GM12878 (cell line): Measurements from ENCODE around the gene ZNF101. TPM values are rescaled to one million over a fixed set of nuclear protein-coding genes. Genes with fewer than 3 reads are reported as not detected.

Experiments used
- ATAC-seq: fragments of 200-7000 bp; cut with Tn5 transposase; 3 replicates; pipeline ENCODE4 v1.9.1; 2020; ENCODE audit warnings: mild to moderate bottlenecking, moderate library complexity
- BruUV-seq: library from RNA; stranded (reverse); fragments of 400-500 nt; replicated peaks from 2 replicates; lab custom pipeline; 2021; lab: Mats Ljungman, UMichigan
- CTCF ChIA-PET: fragments of 300-600 bp; sonication (Branson Sonifier 250); formaldehyde crosslinking; extraction: SDS; loops from one replicate; lab custom pipeline; 2021; ENCODE audit warnings: inconsistent platforms; lab: Yijun Ruan, JAX
- POLR2A ChIA-PET: fragments of 350-600 bp; formaldehyde crosslinking; extraction: SDS; loops from one replicate; lab custom pipeline; 2021; ENCODE audit warnings: inconsistent platforms; lab: Charles Lee
- RAD21 ChIA-PET: fragments of 300-600 bp; sonication (Branson Sonifier 250); formaldehyde crosslinking; loops from one replicate; lab custom pipeline; 2023; ENCODE audit warnings: antibody characterized with exemption; ENCODE audit not compliant: unreplicated experiment; lab: Charles Lee
- SMC1A ChIA-PET: fragments of 300-600 bp; sonication (Branson Sonifier 250); formaldehyde crosslinking; loops from one replicate; lab custom pipeline; 2023; ENCODE audit not compliant: unreplicated experiment, uncharacterized antibody; lab: Charles Lee
- DNase-seq: peaks from one replicate; pipeline ENCODE4 v3.0.0-alpha.2; 2011; ENCODE audit warnings: low read depth, low spot score
- FAIRE-seq: peaks from 3 replicates; lab custom pipeline; 2011; peaks lifted over from hg19 to GRCh38; lab: Jason Lieb, UNC
- H2AFZ ChIP-seq: 2 replicates; pipeline ENCODE4 v1.6.0; 2011; ENCODE audit warnings: low read depth, low read length, control low read depth; ENCODE audit not compliant: control insufficient read depth
- H3K27ac ChIP-seq: 2 replicates; pipeline ENCODE4 v1.5.1; 2011; ENCODE audit warnings: control low read depth; ENCODE audit not compliant: control insufficient read depth, insufficient read depth
- H3K27me3 ChIP-seq, 2 experiments: replicated peaks in 1 of 2; 2 replicates each; pipeline versions ENCODE4 v1.6.0 to v1.6.1; 2011; ENCODE audit warnings: low read length in 1 of 2; ENCODE audit not compliant: control insufficient read depth in 2 of 2, insufficient read depth in 2 of 2
- H3K36me3 ChIP-seq, 2 experiments: 2 replicates each; pipeline ENCODE4 v1.5.1; 2011; ENCODE audit warnings: low read length in 1 of 2; ENCODE audit not compliant: control insufficient read depth in 2 of 2, insufficient read depth in 2 of 2
- H3K4me1 ChIP-seq: 2 replicates; pipeline ENCODE4 v1.6.1; 2011; ENCODE audit warnings: mild to moderate bottlenecking, low read length, moderate library complexity, mixed read lengths; ENCODE audit not compliant: control insufficient read depth, insufficient read depth
- H3K4me2 ChIP-seq: 2 replicates; pipeline ENCODE4 v1.6.0; 2011; ENCODE audit warnings: control low read depth; ENCODE audit not compliant: control insufficient read depth, insufficient read depth
- H3K4me3 ChIP-seq: fragments of 200-600 bp; sonication (generic); 2 replicates; pipeline ENCODE4 v1.5.1; 2016
- H3K79me2 ChIP-seq: 2 replicates; pipeline ENCODE4 v1.6.0; 2011; ENCODE audit warnings: low read length; ENCODE audit not compliant: control insufficient read depth, insufficient read depth
- H3K9ac ChIP-seq: 2 replicates; pipeline ENCODE4 v1.8.0; 2011; ENCODE audit warnings: low read length, control low read depth, mixed read lengths; ENCODE audit not compliant: control insufficient read depth, insufficient read depth
- H3K9me3 ChIP-seq: replicated peaks from 3 replicates; pipeline ENCODE4 v1.5.1; 2011; ENCODE audit warnings: mild to moderate bottlenecking, low read length; ENCODE audit not compliant: control insufficient read depth, insufficient read depth
- H4K20me1 ChIP-seq: 2 replicates; pipeline ENCODE4 v1.6.0; 2011; ENCODE audit not compliant: control insufficient read depth, insufficient read depth
- BRCA1 ChIP-seq: IDR thresholded peaks from 2 replicates; pipeline ENCODE4 v1.6.1; 2011; ENCODE audit warnings: low read depth, low read length, improper control_type of control experiment
- EZH2 ChIP-seq: IDR thresholded peaks from 2 replicates; pipeline ENCODE4 v1.6.1; 2012; ENCODE audit warnings: low read depth, mild to moderate bottlenecking, control low read depth, inconsistent platforms, low read length, borderline replicate concordance; ENCODE audit not compliant: control insufficient read depth
- GATAD2B ChIP-seq: fragments of 450-650 bp; conservative IDR thresholded peaks from 2 replicates; pipeline ENCODE4 v1.6.1; 2017; ENCODE audit warnings: low read depth, mild to moderate bottlenecking, moderate library complexity
- JUNB ChIP-seq: IDR thresholded peaks from 2 replicates; pipeline ENCODE4 v1.6.1; 2016; ENCODE audit warnings: antibody characterized with exemption, mild to moderate bottlenecking
- KAT2A ChIP-seq: conservative IDR thresholded peaks from 2 replicates; pipeline ENCODE4 v1.6.1; 2011; ENCODE audit warnings: low read depth, low read length; ENCODE audit not compliant: control insufficient read depth
- MEF2B ChIP-seq: fragments of 450-650 bp; IDR thresholded peaks from 2 replicates; pipeline ENCODE4 v1.6.1; 2018; ENCODE audit warnings: mild to moderate bottlenecking, moderate library complexity; ENCODE audit not compliant: partially characterized antibody, poor library complexity, severe bottlenecking
- MXI1 ChIP-seq: fragments of 150-350 bp; IDR thresholded peaks from 2 replicates; pipeline ENCODE4 v1.6.1; 2011; ENCODE audit warnings: low read depth, mild to moderate bottlenecking, inconsistent platforms, low read length, improper control_type of control experiment
- PML ChIP-seq: IDR thresholded peaks from 2 replicates; pipeline ENCODE4 v1.6.1; 2012; ENCODE audit warnings: low read length, inconsistent platforms
- POLR2A ChIP-seq: IDR thresholded peaks from 2 replicates; pipeline ENCODE4 v1.6.1; 2011; ENCODE audit warnings: low read depth, mild to moderate bottlenecking, low read length
- SIX5 ChIP-seq: IDR thresholded peaks from 2 replicates; pipeline ENCODE4 v1.6.1; 2011; ENCODE audit warnings: mild to moderate bottlenecking, low read depth, low read length, moderate library complexity; ENCODE audit not compliant: severe bottlenecking
- SP1 ChIP-seq: IDR thresholded peaks from one replicate; pipeline ENCODE4 v1.6.1; 2011; ENCODE audit warnings: low read depth, low read length
- SREBF1 ChIP-seq: IDR thresholded peaks from 2 replicates; pipeline ENCODE4 v1.6.1; 2012; ENCODE audit warnings: mild to moderate bottlenecking, low read length
- WGBS: methylation state at CpG from one replicate; pipeline ENCODE4 v1.1.6; 2016; ENCODE audit warnings: low lambda C conversion rate; ENCODE audit not compliant: insufficient replicate concordance, insufficient coverage; ENCODE audit errors: missing lambda C conversion rate; 5-methylcytosine and 5-hydroxymethylcytosine counted together
- in situ Hi-C: fragments of 300-500 bp; cut with MboI; formaldehyde crosslinking; loops from 9 replicates; pipeline ENCODE4 v1.14.3; 2018; ENCODE audit warnings: mixed read lengths
- intact Hi-C: fragments of 100-400 bp; cut with micrococcal nuclease; formaldehyde crosslinking; loops from one replicate; pipeline ENCODE4 v1.14.2; 2022; ENCODE audit not compliant: unreplicated experiment
- polyA plus RNA-seq, 11 experiments: library from polyadenylated mRNA; depleted of rRNA in 4 of 11; unstranded in 6 of 11; stranded (reverse) in 5 of 11; fragments of >200 nt; fragmentation: Nextera tagmentation in 4 of 11; fragmentation: Illumina TruSeq in 1 of 11; extraction: Ambion mirVana in 4 of 11; extraction: Trizol in 1 of 11; gene quantifications; 1 replicate in 1 of 11; 2 replicates in 10 of 11; pipeline versions ENCODE4 v1.2.1 to v1.2.3, GENCODE V29; 2011 to 2016; ENCODE audit warnings: inconsistent platforms in 2 of 11, missing spikeins in 2 of 11, low read depth in 1 of 11
- total RNA-seq, 4 experiments: library from RNA; depleted of rRNA in 3 of 4; stranded (reverse); fragments of >200 nt in 3 of 4; fragmentation: Illumina TruSeq in 1 of 4; extraction: Trizol in 1 of 4; gene quantifications; 2 replicates each; pipeline versions ENCODE4 v1.2.1 to v1.2.3, GENCODE V29; 2013 to 2021
- TF ChIP-seq, protein P1 (sequence below): fragments of 450-650 bp; formaldehyde crosslinking; IDR thresholded peaks from 2 replicates; pipeline ENCODE4 v1.4.0; 2022; ENCODE audit warnings: mild to moderate bottlenecking, moderate library complexity

The ZNF101 gene
- total and polyA plus RNA-seq, 10 of the 15 experiments (the other 5 are each of a cell fraction or from before 2014, with no cell fraction given): 15.2 to 40.5 (median 19.8) TPM

DNA sequence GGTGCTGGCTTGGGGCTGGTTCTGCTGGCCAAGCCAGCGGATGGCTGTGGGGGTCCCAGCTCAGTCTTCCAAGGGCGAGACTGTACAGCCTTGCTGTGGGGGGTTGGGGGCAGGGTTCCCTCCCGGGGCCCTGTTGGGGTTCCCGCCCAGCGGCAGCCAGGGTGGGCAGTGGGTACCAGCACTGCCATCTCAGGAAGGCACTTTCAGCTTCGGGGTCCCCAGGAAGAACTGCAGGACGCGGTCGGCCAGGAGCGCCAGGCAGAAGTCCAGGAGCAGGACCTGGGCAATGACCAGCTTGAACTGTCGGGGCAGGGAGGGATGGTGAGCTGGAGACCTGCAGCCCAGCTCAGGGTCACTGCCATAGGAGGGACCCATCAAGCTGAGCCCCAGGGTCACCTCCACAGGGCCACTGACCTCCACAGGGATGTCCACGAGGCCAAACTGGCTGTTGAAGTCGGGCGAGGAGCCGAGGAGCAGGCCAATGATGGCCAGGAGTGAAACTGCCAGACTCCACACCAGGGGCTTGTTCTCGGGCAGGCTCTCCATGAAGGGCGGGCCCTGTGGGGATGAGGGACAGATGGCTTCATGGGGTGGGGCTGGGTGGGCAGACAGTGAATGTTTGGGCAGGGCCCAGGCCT lies 23.3 kb upstream of the ZNF101 start:
- ChIA-PET RAD21 (no interaction called here), POLR2A (no interaction called here), SMC1A (interaction anchor here (2.7 kb wide), 1 partner anchor 113 kb away, joined by 21 read pairs; no protein-coding TSS in a partner anchor), CTCF (interaction anchor here (1.1 to 2.7 kb wide), 4 partner anchors 7 to 114 kb away, joined by 3 to 38 read pairs (median 4); no protein-coding TSS in a partner anchor)
- DNase-seq: no peak
- WGBS: 94% methylated on average over 17 of the region's 17 CpGs
- Histone ChIP-seq H3K4me3 (no peak overlapping the region), H3K4me2 (no peak overlapping the region), H4K20me1 (no peaks in the 10 kb centered on the region), H3K27ac (no peak overlapping the region), H3K27me3 (no peaks in the 10 kb centered on the region), H3K4me1 (peaks cover 4% of the 10 kb centered on the region), H3K79me2 (peaks cover 19% of the 10 kb centered on the region), H2AFZ (no peak overlapping the region), H3K9me3 (no peaks in the 10 kb centered on the region), H3K36me3 (peaks cover 11 to 35% of the 10 kb centered on the region in 2 experiments), H3K9ac (no peak overlapping the region)
- FAIRE-seq: no peak
- TF ChIP-seq POLR2A: peak; percentile 31; the same call in 1 of the 2 replicates
- TF ChIP-seq MXI1: no peak
- ATAC-seq: no peak
- intact Hi-C loops: no loop called here
- in situ Hi-C loops: no loop called here
- no TSS peak for BruUV-seq

- RAD21 ChIA-PET: no interaction called here
- in situ Hi-C loops: no loop called here
- TF ChIP-seq SP1 (no peak), GATAD2B (no peak), EZH2 (no peak), KAT2A (no peak), MEF2B (no peak), BRCA1 (no peak), PML (no peak), SIX5 (no peak), SREBF1 (no peak), JUNB (no peak)
- TF ChIP-seq, protein P1, sequence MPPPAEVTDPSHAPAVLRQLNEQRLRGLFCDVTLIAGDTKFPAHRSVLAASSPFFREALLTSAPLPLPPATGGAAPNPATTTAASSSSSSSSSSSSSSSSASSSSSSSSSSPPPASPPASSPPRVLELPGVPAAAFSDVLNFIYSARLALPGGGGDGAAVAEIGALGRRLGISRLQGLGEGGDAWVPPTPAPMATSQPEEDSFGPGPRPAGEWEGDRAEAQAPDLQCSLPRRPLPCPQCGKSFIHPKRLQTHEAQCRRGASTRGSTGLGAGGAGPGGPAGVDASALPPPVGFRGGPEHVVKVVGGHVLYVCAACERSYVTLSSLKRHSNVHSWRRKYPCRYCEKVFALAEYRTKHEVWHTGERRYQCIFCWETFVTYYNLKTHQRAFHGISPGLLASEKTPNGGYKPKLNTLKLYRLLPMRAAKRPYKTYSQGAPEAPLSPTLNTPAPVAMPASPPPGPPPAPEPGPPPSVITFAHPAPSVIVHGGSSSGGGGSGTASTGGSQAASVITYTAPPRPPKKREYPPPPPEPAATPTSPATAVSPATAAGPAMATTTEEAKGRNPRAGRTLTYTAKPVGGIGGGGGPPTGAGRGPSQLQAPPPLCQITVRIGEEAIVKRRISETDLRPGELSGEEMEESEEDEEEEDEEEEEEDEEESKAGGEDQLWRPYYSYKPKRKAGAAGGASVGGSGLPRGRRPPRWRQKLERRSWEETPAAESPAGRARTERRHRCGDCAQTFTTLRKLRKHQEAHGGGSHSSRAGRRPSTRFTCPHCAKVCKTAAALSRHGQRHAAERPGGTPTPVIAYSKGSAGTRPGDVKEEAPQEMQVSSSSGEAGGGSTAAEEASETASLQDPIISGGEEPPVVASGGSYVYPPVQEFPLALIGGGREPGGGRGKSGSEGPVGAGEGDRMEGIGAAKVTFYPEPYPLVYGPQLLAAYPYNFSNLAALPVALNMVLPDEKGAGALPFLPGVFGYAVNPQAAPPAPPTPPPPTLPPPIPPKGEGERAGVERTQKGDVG (CRISPR knock-in tag): no peak
Observed at GRCh38 chr19:19647037-19647835, 21.4 kb upstream of the ZNF101 start.

More at GRCh38 chr19:19647037-19647835, 21.4 kb upstream of the ZNF101 start:
- CTCF ChIA-PET: no interaction called here
- 93% methylated on average over 24 of the region's 29 CpGs for WGBS
- Histone ChIP-seq H3K9ac (no peak overlapping the region), H4K20me1 (no peaks in the 10 kb centered on the region), H3K4me2 (no peak overlapping the region), H3K27ac (no peak overlapping the region), H3K4me1 (peaks cover 4% of the 10 kb centered on the region), H2AFZ (no peak overlapping the region), H3K9me3 (no peaks in the 10 kb centered on the region), H3K27me3 (no peaks in the 10 kb centered on the region), H3K36me3 (peaks cover 28 to 52% of the 10 kb centered on the region in 2 experiments), H3K79me2 (peaks cover 12% of the 10 kb centered on the region), H3K4me3 (no peak overlapping the region)
- FAIRE-seq (no peak), ATAC-seq (no peak), DNase-seq (no peak)
- SMC1A ChIA-PET: no interaction called here
- BruUV-seq: no TSS peak
- POLR2A ChIA-PET: interaction anchor here (0.6 kb wide), 1 partner anchor 125 kb away, joined by 3 read pairs; no protein-coding TSS in a partner anchor
- intact Hi-C loops: no loop called here
